PFSK-1 (cell line): ENCODE results near the gene G6PC3.

Experiments used
- FOXP2 ChIP-seq: optimal IDR thresholded peaks from 2 replicates; pipeline ENCODE3; 2011; ENCODE audit warnings: borderline replicate concordance, control low read depth, inconsistent platforms; ENCODE audit not compliant: insufficient read depth; ENCODE audit errors: extremely low read length, extremely low read depth
- POLR2AphosphoS5 ChIP-seq: IDR thresholded peaks from 2 replicates; pipeline ENCODE4 v1.6.1; 2012; ENCODE audit warnings: low read depth, mild to moderate bottlenecking, control low read depth, low read length, moderate library complexity
- SIN3A ChIP-seq: IDR thresholded peaks from 2 replicates; pipeline ENCODE4 v1.6.1; 2012; ENCODE audit warnings: mild to moderate bottlenecking, low read length, moderate library complexity, borderline replicate concordance; ENCODE audit not compliant: insufficient read depth
- TAF1 ChIP-seq: IDR thresholded peaks from 2 replicates; pipeline ENCODE4 v1.6.1; 2012; ENCODE audit warnings: low read length, control low read depth, borderline replicate concordance; ENCODE audit not compliant: insufficient read depth
- TF ChIP-seq, protein P1 (sequence below), 2 experiments: IDR thresholded peaks; 2 replicates each; pipeline versions ENCODE4 v1.6.1 to v1.8.0; 2011 to 2012; ENCODE audit warnings: low read depth in 2 of 2, low read length in 2 of 2, control low read depth in 1 of 2, inconsistent platforms in 1 of 2, mild to moderate bottlenecking in 1 of 2, moderate library complexity in 1 of 2; ENCODE audit not compliant: insufficient read depth in 1 of 2

The G6PC3 gene

GRCh38 chr17:44118427-44119050 lies 48.0 kb downstream of the G6PC3 start:
- TF ChIP-seq TAF1, result no peak
- TF ChIP-seq, protein P1, sequence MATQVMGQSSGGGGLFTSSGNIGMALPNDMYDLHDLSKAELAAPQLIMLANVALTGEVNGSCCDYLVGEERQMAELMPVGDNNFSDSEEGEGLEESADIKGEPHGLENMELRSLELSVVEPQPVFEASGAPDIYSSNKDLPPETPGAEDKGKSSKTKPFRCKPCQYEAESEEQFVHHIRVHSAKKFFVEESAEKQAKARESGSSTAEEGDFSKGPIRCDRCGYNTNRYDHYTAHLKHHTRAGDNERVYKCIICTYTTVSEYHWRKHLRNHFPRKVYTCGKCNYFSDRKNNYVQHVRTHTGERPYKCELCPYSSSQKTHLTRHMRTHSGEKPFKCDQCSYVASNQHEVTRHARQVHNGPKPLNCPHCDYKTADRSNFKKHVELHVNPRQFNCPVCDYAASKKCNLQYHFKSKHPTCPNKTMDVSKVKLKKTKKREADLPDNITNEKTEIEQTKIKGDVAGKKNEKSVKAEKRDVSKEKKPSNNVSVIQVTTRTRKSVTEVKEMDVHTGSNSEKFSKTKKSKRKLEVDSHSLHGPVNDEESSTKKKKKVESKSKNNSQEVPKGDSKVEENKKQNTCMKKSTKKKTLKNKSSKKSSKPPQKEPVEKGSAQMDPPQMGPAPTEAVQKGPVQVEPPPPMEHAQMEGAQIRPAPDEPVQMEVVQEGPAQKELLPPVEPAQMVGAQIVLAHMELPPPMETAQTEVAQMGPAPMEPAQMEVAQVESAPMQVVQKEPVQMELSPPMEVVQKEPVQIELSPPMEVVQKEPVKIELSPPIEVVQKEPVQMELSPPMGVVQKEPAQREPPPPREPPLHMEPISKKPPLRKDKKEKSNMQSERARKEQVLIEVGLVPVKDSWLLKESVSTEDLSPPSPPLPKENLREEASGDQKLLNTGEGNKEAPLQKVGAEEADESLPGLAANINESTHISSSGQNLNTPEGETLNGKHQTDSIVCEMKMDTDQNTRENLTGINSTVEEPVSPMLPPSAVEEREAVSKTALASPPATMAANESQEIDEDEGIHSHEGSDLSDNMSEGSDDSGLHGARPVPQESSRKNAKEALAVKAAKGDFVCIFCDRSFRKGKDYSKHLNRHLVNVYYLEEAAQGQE (IDR thresholded peaks at IDR 0.05; ENCODE audit: insufficient read depth in 1 of 2, low read depth in 2 of 2, low read length in 2 of 2), result no peak
- TF ChIP-seq FOXP2, result no peak
- TF ChIP-seq SIN3A, result no peak
- TF ChIP-seq POLR2AphosphoS5, result no peak

DNA sequence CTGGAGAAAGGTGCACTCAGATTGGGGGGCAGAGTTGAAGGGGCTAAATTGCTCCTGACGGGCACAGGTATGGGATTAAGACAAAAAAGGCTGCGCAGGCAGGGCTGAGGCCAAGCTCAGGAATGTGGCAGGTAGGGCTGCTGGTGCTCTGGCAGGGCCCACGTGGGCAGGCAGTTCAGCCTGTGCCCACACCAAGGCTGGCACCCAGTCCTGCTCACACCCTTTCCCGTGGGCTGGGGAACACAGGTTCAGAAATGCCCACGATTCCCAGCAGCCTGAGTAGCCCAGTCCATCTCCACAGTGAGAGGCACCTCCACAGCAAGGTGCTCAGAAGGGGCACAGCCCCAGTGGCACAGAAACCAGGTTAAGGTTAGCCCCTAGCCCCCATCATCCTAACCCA lies 48.5 kb downstream of the G6PC3 start:
- TF ChIP-seq POLR2AphosphoS5 (no peak), FOXP2 (no peak), TAF1 (no peak), SIN3A (no peak)
- TF ChIP-seq, protein P1 (IDR thresholded peaks at IDR 0.05; ENCODE audit: insufficient read depth in 1 of 2, low read depth in 2 of 2, low read length in 2 of 2), result no peak

DNA sequence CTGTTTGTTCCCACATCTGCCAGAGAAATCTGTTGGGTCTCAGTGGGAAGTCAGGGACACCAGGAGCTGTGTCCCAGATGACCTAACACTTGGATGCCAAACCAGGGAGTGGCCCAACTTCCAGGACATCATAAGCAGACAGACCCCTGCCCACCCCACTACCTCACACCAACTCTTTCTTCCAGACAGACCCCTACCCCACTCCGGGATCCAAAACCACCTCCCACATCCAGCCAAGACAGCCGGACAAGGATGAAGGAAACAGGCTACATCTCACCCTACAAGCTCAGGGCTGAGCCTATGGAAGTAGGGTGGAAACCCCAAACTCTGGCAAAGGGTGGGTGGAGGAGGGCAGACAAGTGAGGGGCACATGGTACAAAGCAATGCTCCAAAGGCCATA lies 49.3 kb downstream of the G6PC3 start:
- TF ChIP-seq POLR2AphosphoS5 (no peak), FOXP2 (no peak), SIN3A (no peak), TAF1 (no peak)
- TF ChIP-seq, protein P1 (IDR thresholded peaks at IDR 0.05; ENCODE audit: insufficient read depth in 1 of 2, low read depth in 2 of 2, low read length in 2 of 2), result no peak

DNA sequence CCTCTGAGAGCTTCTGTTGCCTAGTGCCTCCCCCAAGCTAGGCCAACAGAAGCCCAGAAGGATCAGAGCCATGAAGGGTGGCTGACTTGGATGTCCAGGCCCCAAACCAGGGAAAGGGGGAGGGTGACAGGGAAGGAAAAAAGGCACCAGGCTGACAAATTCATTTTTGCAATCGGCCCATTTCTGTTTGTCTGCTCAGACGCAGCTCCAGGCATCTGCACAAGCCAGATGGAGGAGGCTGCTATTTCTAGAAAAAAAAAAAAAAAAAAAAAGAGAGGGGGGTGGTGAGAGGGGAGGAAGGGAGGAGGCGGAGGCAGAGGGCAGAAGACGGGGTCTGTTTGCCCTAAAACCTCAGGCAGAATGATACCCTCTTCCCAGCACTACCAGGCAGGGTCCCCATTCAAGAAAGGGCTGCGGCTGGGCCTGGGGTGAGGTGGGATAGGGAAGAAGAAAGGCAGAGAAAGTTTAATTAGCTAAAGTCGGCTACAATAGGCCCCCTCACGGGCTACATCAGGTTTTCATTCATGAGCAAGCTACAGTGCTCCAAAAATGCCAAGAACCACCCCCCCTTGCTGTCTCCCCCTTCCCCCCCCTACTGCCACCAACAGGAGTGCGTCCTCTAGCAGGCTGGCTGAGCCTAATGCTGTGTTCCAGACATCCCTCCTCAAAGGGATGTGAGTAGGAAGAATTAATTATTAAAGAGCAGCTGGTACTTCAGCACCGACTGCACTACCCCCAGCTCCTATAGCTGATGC lies 50.5 kb downstream of the G6PC3 start:
- no peak for TF ChIP-seq POLR2AphosphoS5
- 0 out of 2 replicates have a peak, but pooled peaks have one; percentile 7 for TF ChIP-seq SIN3A

GRCh38 chr17:44121997-44122815 lies 51.7 kb downstream of the G6PC3 start:
- no peak for TF ChIP-seq TAF1
- TF ChIP-seq FOXP2, result no peak
- TF ChIP-seq SIN3A, result no peak
- TF ChIP-seq, protein P1 (IDR thresholded peaks at IDR 0.05; ENCODE audit: insufficient read depth in 1 of 2, low read depth in 2 of 2, low read length in 2 of 2), result no peak
- TF ChIP-seq POLR2AphosphoS5, result no peak
